ENCODE measurements around the gene POFUT2.

DNA sequence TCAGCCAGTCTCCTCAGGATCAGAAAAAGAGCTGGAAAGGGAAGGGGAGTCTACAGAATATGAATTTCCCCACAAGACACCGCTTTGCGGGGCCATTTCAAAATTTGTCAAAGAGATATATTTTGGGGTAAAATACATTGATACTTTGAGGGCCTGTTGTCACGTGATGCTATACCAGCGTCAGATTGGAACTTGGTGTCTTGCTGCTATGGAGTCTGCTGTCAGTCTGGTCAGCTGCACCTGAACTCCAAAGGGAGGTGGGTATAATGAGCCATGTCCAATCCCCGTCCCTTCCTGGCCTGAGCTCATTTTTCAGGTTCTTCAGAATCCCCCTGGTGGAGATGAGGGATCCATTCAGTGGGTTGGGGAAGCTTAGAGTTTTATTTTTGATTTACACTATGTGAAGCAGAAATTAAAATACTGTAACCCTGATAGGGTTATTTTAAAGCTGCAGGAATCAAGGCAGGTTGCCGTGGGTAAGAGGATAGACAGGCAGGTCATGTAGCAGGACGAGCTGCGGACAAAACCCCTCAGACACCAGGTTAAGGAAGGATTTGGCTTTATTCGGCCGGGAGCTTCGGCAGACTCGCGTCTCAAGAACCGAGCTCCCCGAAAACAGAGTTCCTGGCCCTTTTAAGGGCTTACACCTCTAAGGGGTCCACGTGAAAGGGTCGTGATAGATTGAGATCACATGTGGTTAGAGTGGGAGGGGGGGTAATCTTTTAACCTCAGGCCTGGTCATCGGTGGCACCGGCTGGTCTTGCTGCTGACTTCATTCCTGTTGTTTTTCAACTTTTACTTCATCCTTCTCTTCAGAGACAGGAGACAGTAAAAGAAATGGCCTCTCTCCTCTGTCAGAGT is 2.2 kb upstream of the POFUT2 start:
- TF ChIP-seq, protein P1, sequence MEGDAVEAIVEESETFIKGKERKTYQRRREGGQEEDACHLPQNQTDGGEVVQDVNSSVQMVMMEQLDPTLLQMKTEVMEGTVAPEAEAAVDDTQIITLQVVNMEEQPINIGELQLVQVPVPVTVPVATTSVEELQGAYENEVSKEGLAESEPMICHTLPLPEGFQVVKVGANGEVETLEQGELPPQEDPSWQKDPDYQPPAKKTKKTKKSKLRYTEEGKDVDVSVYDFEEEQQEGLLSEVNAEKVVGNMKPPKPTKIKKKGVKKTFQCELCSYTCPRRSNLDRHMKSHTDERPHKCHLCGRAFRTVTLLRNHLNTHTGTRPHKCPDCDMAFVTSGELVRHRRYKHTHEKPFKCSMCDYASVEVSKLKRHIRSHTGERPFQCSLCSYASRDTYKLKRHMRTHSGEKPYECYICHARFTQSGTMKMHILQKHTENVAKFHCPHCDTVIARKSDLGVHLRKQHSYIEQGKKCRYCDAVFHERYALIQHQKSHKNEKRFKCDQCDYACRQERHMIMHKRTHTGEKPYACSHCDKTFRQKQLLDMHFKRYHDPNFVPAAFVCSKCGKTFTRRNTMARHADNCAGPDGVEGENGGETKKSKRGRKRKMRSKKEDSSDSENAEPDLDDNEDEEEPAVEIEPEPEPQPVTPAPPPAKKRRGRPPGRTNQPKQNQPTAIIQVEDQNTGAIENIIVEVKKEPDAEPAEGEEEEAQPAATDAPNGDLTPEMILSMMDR (IDR thresholded peaks at IDR 0.05) = peak in 1 of 5 experiments; percentile 36
- no peak for TF ChIP-seq EP300 (IDR thresholded peaks at IDR 0.05; ENCODE audit: low read depth)
